PFSK-1 (cell line): Measurements from ENCODE around the gene POLE.

Experiments
- FOXP2 ChIP-seq: optimal IDR thresholded peaks from 2 replicates; pipeline ENCODE3; 2011; ENCODE audit warnings: borderline replicate concordance, control low read depth, inconsistent platforms; ENCODE audit not compliant: insufficient read depth; ENCODE audit errors: extremely low read length, extremely low read depth
- POLR2AphosphoS5 ChIP-seq: IDR thresholded peaks from 2 replicates; pipeline ENCODE4 v1.6.1; 2012; ENCODE audit warnings: low read depth, mild to moderate bottlenecking, control low read depth, low read length, moderate library complexity
- SIN3A ChIP-seq: IDR thresholded peaks from 2 replicates; pipeline ENCODE4 v1.6.1; 2012; ENCODE audit warnings: mild to moderate bottlenecking, low read length, moderate library complexity, borderline replicate concordance; ENCODE audit not compliant: insufficient read depth
- TAF1 ChIP-seq: IDR thresholded peaks from 2 replicates; pipeline ENCODE4 v1.6.1; 2012; ENCODE audit warnings: low read length, control low read depth, borderline replicate concordance; ENCODE audit not compliant: insufficient read depth
- TF ChIP-seq, protein P1 (sequence below), 2 experiments: IDR thresholded peaks; 2 replicates each; pipeline versions ENCODE4 v1.6.1 to v1.8.0; 2011 to 2012; ENCODE audit warnings: low read depth in 2 of 2, low read length in 2 of 2, control low read depth in 1 of 2, inconsistent platforms in 1 of 2, mild to moderate bottlenecking in 1 of 2, moderate library complexity in 1 of 2; ENCODE audit not compliant: insufficient read depth in 1 of 2

The POLE gene

GRCh38 chr12:132606927-132607326 is 80.2 kb downstream of the POLE start:
- TF ChIP-seq SIN3A (no peak), TAF1 (no peak), POLR2AphosphoS5 (no peak), FOXP2 (no peak)
- TF ChIP-seq, protein P1, sequence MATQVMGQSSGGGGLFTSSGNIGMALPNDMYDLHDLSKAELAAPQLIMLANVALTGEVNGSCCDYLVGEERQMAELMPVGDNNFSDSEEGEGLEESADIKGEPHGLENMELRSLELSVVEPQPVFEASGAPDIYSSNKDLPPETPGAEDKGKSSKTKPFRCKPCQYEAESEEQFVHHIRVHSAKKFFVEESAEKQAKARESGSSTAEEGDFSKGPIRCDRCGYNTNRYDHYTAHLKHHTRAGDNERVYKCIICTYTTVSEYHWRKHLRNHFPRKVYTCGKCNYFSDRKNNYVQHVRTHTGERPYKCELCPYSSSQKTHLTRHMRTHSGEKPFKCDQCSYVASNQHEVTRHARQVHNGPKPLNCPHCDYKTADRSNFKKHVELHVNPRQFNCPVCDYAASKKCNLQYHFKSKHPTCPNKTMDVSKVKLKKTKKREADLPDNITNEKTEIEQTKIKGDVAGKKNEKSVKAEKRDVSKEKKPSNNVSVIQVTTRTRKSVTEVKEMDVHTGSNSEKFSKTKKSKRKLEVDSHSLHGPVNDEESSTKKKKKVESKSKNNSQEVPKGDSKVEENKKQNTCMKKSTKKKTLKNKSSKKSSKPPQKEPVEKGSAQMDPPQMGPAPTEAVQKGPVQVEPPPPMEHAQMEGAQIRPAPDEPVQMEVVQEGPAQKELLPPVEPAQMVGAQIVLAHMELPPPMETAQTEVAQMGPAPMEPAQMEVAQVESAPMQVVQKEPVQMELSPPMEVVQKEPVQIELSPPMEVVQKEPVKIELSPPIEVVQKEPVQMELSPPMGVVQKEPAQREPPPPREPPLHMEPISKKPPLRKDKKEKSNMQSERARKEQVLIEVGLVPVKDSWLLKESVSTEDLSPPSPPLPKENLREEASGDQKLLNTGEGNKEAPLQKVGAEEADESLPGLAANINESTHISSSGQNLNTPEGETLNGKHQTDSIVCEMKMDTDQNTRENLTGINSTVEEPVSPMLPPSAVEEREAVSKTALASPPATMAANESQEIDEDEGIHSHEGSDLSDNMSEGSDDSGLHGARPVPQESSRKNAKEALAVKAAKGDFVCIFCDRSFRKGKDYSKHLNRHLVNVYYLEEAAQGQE (IDR thresholded peaks at IDR 0.05; ENCODE audit: insufficient read depth in 1 of 2, low read depth in 2 of 2, low read length in 2 of 2): no peak

DNA sequence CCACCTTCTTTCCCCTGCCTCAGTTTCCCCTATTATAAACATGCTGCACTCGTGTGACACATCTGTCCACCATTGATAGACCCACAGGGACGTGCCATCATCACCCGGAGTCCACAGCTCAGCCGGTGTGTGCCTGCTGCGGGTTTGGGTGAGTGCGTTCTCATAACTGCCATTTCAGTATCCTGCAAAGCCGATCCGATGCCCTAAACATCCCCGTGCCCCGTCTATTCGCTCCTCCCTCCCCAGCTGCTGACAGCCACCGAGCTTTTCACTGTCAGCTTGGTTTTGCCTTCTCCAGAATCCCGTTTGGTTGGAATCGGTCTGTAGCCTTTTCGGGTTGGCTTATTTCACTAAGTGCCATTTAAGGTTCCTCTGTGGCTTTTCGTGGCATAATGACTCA is 80.7 kb downstream of the POLE start:
- no peak for TF ChIP-seq SIN3A

DNA sequence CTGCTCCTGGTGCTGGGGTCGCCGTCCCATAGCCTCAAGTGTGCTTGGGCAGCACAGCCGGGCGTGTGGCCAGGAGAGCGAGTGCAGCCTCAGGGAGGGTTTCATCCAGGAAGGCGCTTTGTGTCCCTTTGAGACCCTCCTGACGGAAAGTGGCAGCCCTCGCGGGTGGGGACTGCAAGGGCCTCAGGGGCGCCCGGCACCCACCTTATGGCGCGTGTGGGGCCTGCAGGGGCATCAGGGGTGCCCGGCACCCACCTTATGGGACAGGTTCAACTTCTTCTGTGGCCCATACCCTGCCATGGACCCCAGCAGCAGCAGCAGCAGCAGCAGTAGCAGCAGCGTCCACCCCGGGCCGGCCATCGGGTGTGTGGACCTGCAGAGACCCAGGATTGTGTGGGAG is 81.2 kb downstream of the POLE start:
- TF ChIP-seq, protein P1 (IDR thresholded peaks at IDR 0.05; ENCODE audit: insufficient read depth in 1 of 2, low read depth in 2 of 2, low read length in 2 of 2): no peak
- TF ChIP-seq TAF1 (no peak), POLR2AphosphoS5 (no peak), SIN3A (no peak), FOXP2 (no peak)

DNA sequence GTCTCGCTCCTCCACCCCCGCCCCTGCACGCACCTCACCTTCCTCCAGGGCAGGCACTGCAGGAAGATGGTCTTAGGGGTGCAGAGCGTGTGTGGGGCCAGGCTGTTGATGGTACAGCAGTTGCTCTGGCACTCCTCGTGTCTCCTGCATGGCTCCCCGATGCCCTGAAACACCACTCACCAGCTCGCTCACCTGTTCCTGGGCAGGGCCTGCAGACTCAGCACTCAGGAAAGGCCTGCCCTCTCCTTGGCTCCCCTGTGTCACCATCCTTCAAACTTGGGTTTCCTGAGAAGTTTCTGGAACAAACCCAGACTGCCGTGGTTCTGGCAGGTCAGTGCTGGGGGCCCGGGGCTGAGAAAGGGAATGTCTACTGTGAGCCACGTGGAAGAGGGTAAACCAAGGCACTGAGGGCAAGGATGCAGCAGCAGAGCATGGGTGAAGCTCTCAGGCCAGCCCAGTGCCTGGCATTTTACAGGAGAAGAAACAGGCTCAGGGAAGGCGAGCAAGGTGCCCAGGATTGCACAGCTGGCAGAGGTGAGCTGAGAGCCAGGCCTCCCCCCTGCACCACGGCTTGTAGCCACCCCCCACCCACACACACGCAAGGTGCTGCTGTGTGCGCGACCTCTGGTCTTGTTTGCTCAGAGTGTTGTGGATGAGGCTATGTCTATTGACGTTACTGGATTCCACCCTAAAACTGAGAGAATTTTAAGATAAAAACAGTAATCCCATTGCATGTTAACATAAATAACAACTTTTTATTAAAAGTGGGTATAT is 82.3 kb downstream of the POLE start:
- TF ChIP-seq, protein P1 (IDR thresholded peaks at IDR 0.05; ENCODE audit: insufficient read depth in 1 of 2, low read depth in 2 of 2, low read length in 2 of 2): no peak
- no peak for TF ChIP-seq FOXP2
- TF ChIP-seq TAF1: no peak
- TF ChIP-seq POLR2AphosphoS5: no peak
- no peak for TF ChIP-seq SIN3A

DNA sequence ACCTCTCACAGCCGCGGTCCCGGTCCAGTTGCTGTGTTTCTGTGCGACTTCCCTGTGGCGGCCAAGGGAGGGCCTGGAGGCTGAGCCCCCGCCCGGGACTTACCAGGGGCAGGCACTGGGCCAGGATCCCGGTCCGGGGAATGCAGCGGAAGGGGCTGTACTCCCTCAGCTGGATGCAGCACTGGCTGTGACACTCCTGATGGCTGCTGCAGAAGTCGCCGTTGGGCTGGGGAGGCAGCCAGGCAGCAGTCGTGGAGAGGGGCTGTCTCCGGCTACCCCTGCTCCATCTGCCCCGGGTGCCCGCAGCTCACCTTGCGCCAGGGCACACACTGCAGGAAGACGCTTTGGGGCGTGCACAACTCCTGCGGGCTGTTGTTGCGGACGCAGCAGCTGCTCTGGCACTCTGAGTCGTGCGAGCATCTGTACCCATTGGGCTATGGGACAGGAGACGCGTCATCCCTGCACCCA is 83.0 kb downstream of the POLE start:
- TF ChIP-seq, protein P1 (IDR thresholded peaks at IDR 0.05; ENCODE audit: insufficient read depth in 1 of 2, low read depth in 2 of 2, low read length in 2 of 2): no peak
- no peak for TF ChIP-seq FOXP2
- no peak for TF ChIP-seq POLR2AphosphoS5
- TF ChIP-seq SIN3A: no peak
- no peak for TF ChIP-seq TAF1
